ENCODE results near the gene PDGFA.

The PDGFA gene

GRCh38 chr7:464454-465401 lies 54.9 kb downstream of the PDGFA start:
- in situ Hi-C loops (cut with HindIII; ENCODE audit: low sequenced_read_pairs), result no loop called here
- DNase-seq (ENCODE audit: low read depth), result no peak
- no peak for TF ChIP-seq CTCF (IDR thresholded peaks at IDR 0.05; ENCODE audit: low read depth, low read length, missing control alignments)
- no peak overlapping the region for H3K4me3 ChIP-seq (ENCODE audit: low read depth, low read length)

- H3K4me3 ChIP-seq (ENCODE audit: low read depth, low read length), result no peak overlapping the region
- in situ Hi-C loops (cut with HindIII; ENCODE audit: low sequenced_read_pairs), result no loop called here
- no peak for DNase-seq (ENCODE audit: low read depth)
- TF ChIP-seq CTCF (IDR thresholded peaks at IDR 0.05; ENCODE audit: low read depth, low read length, missing control alignments), result no peak
These were observed 55.7 kb downstream of the PDGFA start for GRCh38 chr7:463817-464453.

GRCh38 chr7:463362-463781 lies 56.3 kb downstream of the PDGFA start:
- no peak for DNase-seq (ENCODE audit: low read depth)
- TF ChIP-seq CTCF (IDR thresholded peaks at IDR 0.05; ENCODE audit: low read depth, low read length, missing control alignments), result no peak
- no peak overlapping the region for H3K4me3 ChIP-seq (ENCODE audit: low read depth, low read length)
- in situ Hi-C loops (cut with HindIII; ENCODE audit: low sequenced_read_pairs), result no loop called here

- H3K4me3 ChIP-seq (ENCODE audit: low read depth, low read length), result no peak overlapping the region
- DNase-seq (ENCODE audit: low read depth), result no peak
- no peak for TF ChIP-seq CTCF (IDR thresholded peaks at IDR 0.05; ENCODE audit: low read depth, low read length, missing control alignments)
- in situ Hi-C loops (cut with HindIII; ENCODE audit: low sequenced_read_pairs), result no loop called here
These were observed 57.2 kb downstream of the PDGFA start for GRCh38 chr7:462173-463103.

GRCh38 chr7:461453-462172 lies 58.0 kb downstream of the PDGFA start:
- no peak overlapping the region for H3K4me3 ChIP-seq (ENCODE audit: low read depth, low read length)
- no peak for DNase-seq (ENCODE audit: low read depth)
- no peak for TF ChIP-seq CTCF (IDR thresholded peaks at IDR 0.05; ENCODE audit: low read depth, low read length, missing control alignments)
- in situ Hi-C loops (cut with HindIII; ENCODE audit: low sequenced_read_pairs), result no loop called here
